22Rv1 (cell line): ENCODE results near the gene LRRC7.

ENCODE experiments used
- CTCF ChIP-seq: fragments of 450-650 bp; IDR thresholded peaks from 2 replicates; pipeline ENCODE4 v1.5.1; 2017; ENCODE audit warnings: mild to moderate bottlenecking
- ZFX ChIP-seq: fragments of 450-650 bp; IDR thresholded peaks from 2 replicates; pipeline ENCODE4 v1.6.1; 2017; ENCODE audit warnings: antibody characterized with exemption, borderline replicate concordance

DNA sequence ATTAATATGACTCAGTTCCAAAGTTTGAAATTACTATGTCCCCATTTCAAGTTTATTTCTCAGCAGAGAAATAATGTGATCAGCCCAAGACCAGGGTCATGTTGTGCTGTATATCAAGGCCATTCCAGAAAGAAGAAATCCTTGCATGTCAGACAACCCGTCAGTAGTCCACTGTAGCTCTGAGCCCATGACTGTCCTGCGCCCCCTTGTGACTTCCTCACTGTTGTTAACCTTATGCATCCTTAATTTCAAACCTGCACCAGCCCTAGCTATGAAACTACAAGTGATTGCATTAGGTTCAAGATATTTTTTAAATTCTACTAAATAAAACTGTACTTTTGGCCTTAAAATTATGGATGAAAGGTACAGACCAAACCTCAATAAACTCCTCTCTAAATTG lies 133.0 kb downstream of the LRRC7 start:
- TF ChIP-seq CTCF (peak; percentile 71), ZFX (no peak)
